DND-41 (cell line): ENCODE measurements around the gene PTPMT1.

Experiments used
- ATAC-seq: fragments of 200-7000 bp; cut with Tn5 transposase; 3 replicates; pipeline ENCODE4 v1.9.1; 2021; ENCODE audit warnings: low read depth; ENCODE audit not compliant: insufficient read depth
- DNase-seq: peaks from one replicate; pipeline ENCODE4 v3.0.0-alpha.2; 2020
- H2AFZ ChIP-seq: 2 replicates; pipeline ENCODE4 v1.6.0; 2012; ENCODE audit warnings: low read depth, low read length
- H3K27ac ChIP-seq: 2 replicates; pipeline ENCODE4 v1.5.1; 2012; ENCODE audit warnings: low read length, inconsistent platforms
- H3K27me3 ChIP-seq: fragments of 200-600 bp; sonication (generic); 2 replicates; pipeline ENCODE4 v1.6.0; 2012; ENCODE audit warnings: low read length, mild to moderate bottlenecking, inconsistent platforms; ENCODE audit not compliant: insufficient read depth, poor library complexity
- H3K36me3 ChIP-seq: 2 replicates; pipeline ENCODE4 v1.5.1; 2012; ENCODE audit warnings: low read length, inconsistent platforms; ENCODE audit not compliant: insufficient read depth
- H3K4me1 ChIP-seq: 2 replicates; pipeline ENCODE4 v1.5.1; 2012; ENCODE audit warnings: mild to moderate bottlenecking, low read length; ENCODE audit not compliant: insufficient read depth
- H3K4me2 ChIP-seq: 2 replicates; pipeline ENCODE4 v1.6.0; 2012; ENCODE audit warnings: mild to moderate bottlenecking, moderate library complexity, low read length, inconsistent platforms; ENCODE audit not compliant: insufficient read depth
- H3K4me3 ChIP-seq, 2 experiments: fragments of 200-600 bp in 1 of 2; shearing (Covaris generic) in 1 of 2; 2 replicates each; pipeline ENCODE4 v1.5.1; 2012 to 2016; ENCODE audit warnings: inconsistent platforms in 2 of 2, low read length in 2 of 2, mild to moderate bottlenecking in 2 of 2, low read depth in 1 of 2, moderate library complexity in 1 of 2
- H3K79me2 ChIP-seq: 2 replicates; pipeline ENCODE4 v1.6.0; 2012; ENCODE audit warnings: low read length, inconsistent platforms; ENCODE audit not compliant: insufficient read depth
- H3K9ac ChIP-seq: 2 replicates; pipeline ENCODE4 v1.6.0; 2012; ENCODE audit warnings: low read depth, mild to moderate bottlenecking, inconsistent platforms, low read length, moderate library complexity
- H3K9me3 ChIP-seq: 2 replicates; pipeline ENCODE4 v1.5.1; 2012; ENCODE audit warnings: low read length, moderate library complexity, mild to moderate bottlenecking, inconsistent platforms; ENCODE audit not compliant: insufficient read depth, severe bottlenecking
- H4K20me1 ChIP-seq: 2 replicates; pipeline ENCODE4 v1.6.0; 2012; ENCODE audit warnings: low read length; ENCODE audit not compliant: insufficient read depth
- CTCF ChIP-seq: IDR thresholded peaks from 2 replicates; pipeline ENCODE4 v1.5.1; 2012; ENCODE audit warnings: borderline replicate concordance, low read length, moderate library complexity, mild to moderate bottlenecking; ENCODE audit not compliant: poor library complexity, severe bottlenecking; ENCODE audit errors: extremely low read depth
- EZH2 ChIP-seq: IDR thresholded peaks from 3 replicates; pipeline ENCODE4 v1.6.1; 2012; ENCODE audit warnings: borderline replicate concordance, low read depth, mild to moderate bottlenecking, moderate library complexity, low read length, inconsistent platforms; ENCODE audit not compliant: severe bottlenecking

Gene PTPMT1

GRCh38 chr11:47589977-47590861 lies 24.8 kb downstream of the PTPMT1 start:
- Histone ChIP-seq H3K9ac (no peak overlapping the region), H3K36me3 (peaks cover 3% of the 10 kb centered on the region), H3K9me3 (no peaks in the 10 kb centered on the region), H3K79me2 (no peaks in the 10 kb centered on the region), H4K20me1 (no peaks in the 10 kb centered on the region), H3K4me1 (no peaks in the 10 kb centered on the region), H3K4me2 (no peak overlapping the region), H3K27ac (no peak overlapping the region), H3K4me3 (no peak overlapping the region), H3K27me3 (no peaks in the 10 kb centered on the region), H2AFZ (no peak overlapping the region)
- DNase-seq (no peak), ATAC-seq (no peak)
- TF ChIP-seq EZH2, result no peak
- no peak for TF ChIP-seq CTCF

- H2AFZ ChIP-seq, result no peak overlapping the region
- H3K4me3 ChIP-seq, result no peak overlapping the region
- no peaks in the 10 kb centered on the region for H3K36me3 ChIP-seq
- DNase-seq (no peak), ATAC-seq (peak; percentile 39; the same call in 2 of the 3 replicates)
- H3K4me1 ChIP-seq, result no peaks in the 10 kb centered on the region
- no peak overlapping the region for H3K9ac ChIP-seq
- H4K20me1 ChIP-seq, result no peaks in the 10 kb centered on the region
- no peak overlapping the region for H3K4me2 ChIP-seq
- no peak overlapping the region for H3K27ac ChIP-seq
- H3K79me2 ChIP-seq, result no peaks in the 10 kb centered on the region
- H3K27me3 ChIP-seq, result no peaks in the 10 kb centered on the region
- H3K9me3 ChIP-seq, result no peaks in the 10 kb centered on the region
- TF ChIP-seq CTCF (no peak), EZH2 (no peak)
These were observed 26.4 kb downstream of the PTPMT1 start for GRCh38 chr11:47591764-47592163.

- no peaks in the 10 kb centered on the region for H3K79me2 ChIP-seq
- H4K20me1 ChIP-seq, result no peaks in the 10 kb centered on the region
- DNase-seq (no peak), ATAC-seq (no peak)
- H3K27me3 ChIP-seq, result no peaks in the 10 kb centered on the region
- TF ChIP-seq EZH2 (no peak), CTCF (no peak)
- no peak overlapping the region for H3K4me3 ChIP-seq
- no peak overlapping the region for H2AFZ ChIP-seq
- H3K27ac ChIP-seq, result no peak overlapping the region
- no peak overlapping the region for H3K9ac ChIP-seq
- H3K9me3 ChIP-seq, result no peaks in the 10 kb centered on the region
- H3K4me1 ChIP-seq, result no peaks in the 10 kb centered on the region
- no peaks in the 10 kb centered on the region for H3K36me3 ChIP-seq
- H3K4me2 ChIP-seq, result no peak overlapping the region
These were observed 26.9 kb downstream of the PTPMT1 start for GRCh38 chr11:47592251-47592650.
